ENCODE results near the gene TBC1D9B. TPM values are rescaled to one million over a fixed set of nuclear protein-coding genes. Genes with fewer than 3 reads are reported as not detected.

The TBC1D9B gene
- total and polyA plus RNA-seq, 3 donors from 2014 or later: 76.1 to 134 (median 122) TPM

- Histone ChIP-seq H3K27ac (no peak overlapping the region), H3K4me1 (peaks cover 6% of the 10 kb centered on the region), H3K36me3 (ENCODE audit: low read depth, missing control alignments) (no peaks in the 10 kb centered on the region), H3K9me3 (no peaks in the 10 kb centered on the region), H3K4me3 (no peak overlapping the region), H3K27me3 (no peaks in the 10 kb centered on the region)
- DNase-seq: no peak
- intact Hi-C loops (cut with DNase I; ENCODE audit: low total_unique reads): no loop called here
- WGBS, 2 donors: 88 to 94% methylated on average over 16 to 17 of the region's 17 CpGs
- TF ChIP-seq, protein P1, sequence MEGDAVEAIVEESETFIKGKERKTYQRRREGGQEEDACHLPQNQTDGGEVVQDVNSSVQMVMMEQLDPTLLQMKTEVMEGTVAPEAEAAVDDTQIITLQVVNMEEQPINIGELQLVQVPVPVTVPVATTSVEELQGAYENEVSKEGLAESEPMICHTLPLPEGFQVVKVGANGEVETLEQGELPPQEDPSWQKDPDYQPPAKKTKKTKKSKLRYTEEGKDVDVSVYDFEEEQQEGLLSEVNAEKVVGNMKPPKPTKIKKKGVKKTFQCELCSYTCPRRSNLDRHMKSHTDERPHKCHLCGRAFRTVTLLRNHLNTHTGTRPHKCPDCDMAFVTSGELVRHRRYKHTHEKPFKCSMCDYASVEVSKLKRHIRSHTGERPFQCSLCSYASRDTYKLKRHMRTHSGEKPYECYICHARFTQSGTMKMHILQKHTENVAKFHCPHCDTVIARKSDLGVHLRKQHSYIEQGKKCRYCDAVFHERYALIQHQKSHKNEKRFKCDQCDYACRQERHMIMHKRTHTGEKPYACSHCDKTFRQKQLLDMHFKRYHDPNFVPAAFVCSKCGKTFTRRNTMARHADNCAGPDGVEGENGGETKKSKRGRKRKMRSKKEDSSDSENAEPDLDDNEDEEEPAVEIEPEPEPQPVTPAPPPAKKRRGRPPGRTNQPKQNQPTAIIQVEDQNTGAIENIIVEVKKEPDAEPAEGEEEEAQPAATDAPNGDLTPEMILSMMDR (IDR thresholded peaks at IDR 0.05): no peak
- TF ChIP-seq POLR2A (IDR thresholded peaks at IDR 0.05): no peak
These were observed 66.9 kb downstream of the TBC1D9B start for GRCh38 chr5:179840766-179841165.

DNA sequence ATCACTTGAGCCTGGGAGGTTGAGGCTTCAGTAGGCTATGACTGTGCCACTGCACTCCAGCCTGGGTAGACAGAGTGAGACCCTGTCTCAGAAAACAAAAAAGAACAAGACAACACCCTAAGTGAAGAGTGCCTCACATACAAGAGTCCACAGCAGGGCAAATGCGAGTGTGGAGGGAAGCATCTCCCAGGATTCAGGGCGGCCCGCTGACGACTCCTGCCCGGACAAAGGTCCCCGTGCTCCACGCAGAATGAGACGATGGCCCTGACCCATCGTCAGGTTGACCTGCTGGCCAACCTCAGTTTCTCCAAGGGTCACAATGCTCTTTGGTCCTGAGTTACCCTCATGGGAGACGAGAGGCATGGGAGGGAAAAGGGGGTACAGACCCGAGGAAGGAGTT, 67.4 kb downstream of the TBC1D9B start:
- Histone ChIP-seq H3K27me3 (no peaks in the 10 kb centered on the region), H3K9me3 (no peaks in the 10 kb centered on the region), H3K27ac (no peak overlapping the region), H3K36me3 (ENCODE audit: low read depth, missing control alignments) (no peaks in the 10 kb centered on the region), H3K4me1 (peaks cover 6% of the 10 kb centered on the region), H3K4me3 (no peak overlapping the region)
- intact Hi-C loops (cut with DNase I; ENCODE audit: low total_unique reads): no loop called here
- DNase-seq: no peak
- 93 to 97% methylated on average over 5 to 11 of the region's 11 CpGs for WGBS, 2 donors
- TF ChIP-seq, protein P1 (IDR thresholded peaks at IDR 0.05): no peak
- no peak for TF ChIP-seq POLR2A (IDR thresholded peaks at IDR 0.05)

- Histone ChIP-seq H3K27ac (no peak overlapping the region), H3K27me3 (no peaks in the 10 kb centered on the region), H3K36me3 (ENCODE audit: low read depth, missing control alignments) (no peaks in the 10 kb centered on the region), H3K4me1 (peaks cover 6% of the 10 kb centered on the region), H3K9me3 (no peaks in the 10 kb centered on the region), H3K4me3 (no peak overlapping the region)
- DNase-seq: peak; percentile 69
- no peak for TF ChIP-seq POLR2A (IDR thresholded peaks at IDR 0.05)
- TF ChIP-seq, protein P1 (IDR thresholded peaks at IDR 0.05): no peak
- WGBS, 2 donors: 72 to 74% methylated on average over 16 of the region's 16 CpGs
- intact Hi-C loops (cut with DNase I; ENCODE audit: low total_unique reads): no loop called here
These were observed 68.1 kb downstream of the TBC1D9B start for GRCh38 chr5:179839328-179840256.

- H3K4me1 ChIP-seq: peaks cover 6% of the 10 kb centered on the region
- no peaks in the 10 kb centered on the region for H3K9me3 ChIP-seq
- no peaks in the 10 kb centered on the region for H3K27me3 ChIP-seq
- no peak overlapping the region for H3K4me3 ChIP-seq
- intact Hi-C loops (cut with DNase I; ENCODE audit: low total_unique reads): no loop called here
- H3K27ac ChIP-seq: peak overlapping the region in 1 of 2 donors; percentile 41
- DNase-seq: no peak
- H3K36me3 ChIP-seq (ENCODE audit: low read depth, missing control alignments): no peaks in the 10 kb centered on the region
- TF ChIP-seq, protein P1 (IDR thresholded peaks at IDR 0.05): no peak
- TF ChIP-seq POLR2A (IDR thresholded peaks at IDR 0.05): no peak
- 75 to 81% methylated on average over 7 to 15 of the region's 15 CpGs for WGBS, 2 donors
These were observed 70.4 kb downstream of the TBC1D9B start for GRCh38 chr5:179837076-179838011.
